SK-N-SH (cell line): ENCODE measurements around the gene PGF. TPM values are rescaled to one million over a fixed set of nuclear protein-coding genes. Genes with fewer than 3 reads are reported as not detected.

Source experiments
- CTCF ChIA-PET: fragments of 300-600, 350-600 bp; formaldehyde crosslinking; extraction: SDS; loops from one replicate; lab custom pipeline; 2021; lab: Yijun Ruan, JAX
- POLR2A ChIA-PET: fragments of 350-600 bp; sonication (Branson Sonifier 250); formaldehyde crosslinking; extraction: SDS; loops from one replicate; lab custom pipeline; 2020; ENCODE audit warnings: antibody characterized with exemption, inconsistent platforms; lab: Yijun Ruan, JAX
- DNase-seq: peaks from one replicate; pipeline ENCODE4 v3.0.0; 2012
- H2AFZ ChIP-seq: fragments of 200-600 bp; sonication (generic); 2 replicates; pipeline ENCODE4 v1.8.1; 2016; ENCODE audit warnings: antibody characterized with exemption, mild to moderate bottlenecking, low read depth
- H3F3A ChIP-seq: fragments of 200-600 bp; sonication (generic); replicated peaks from 2 replicates; pipeline ENCODE3; 2016; ENCODE audit warnings: antibody characterized with exemption, mild to moderate bottlenecking; ENCODE audit not compliant: insufficient read depth
- H3K27ac ChIP-seq, 2 experiments: fragments of 200-500 bp in 1 of 2; fragments of 200-600 bp in 1 of 2; sonication (Bioruptor generic) in 1 of 2; sonication (generic), shearing (Covaris generic) in 1 of 2; 2 replicates each; pipeline versions ENCODE4 v1.5.1 to v1.6.1; 2014 to 2016; ENCODE audit warnings: low read depth in 2 of 2, inconsistent platforms in 1 of 2, low read length in 1 of 2, mild to moderate bottlenecking in 1 of 2, mixed read lengths in 1 of 2
- H3K27me3 ChIP-seq: fragments of 200-600 bp; sonication (generic), shearing (Covaris generic); 2 replicates; pipeline ENCODE4 v1.6.1; 2016; ENCODE audit warnings: mixed run types; ENCODE audit not compliant: insufficient read depth
- H3K36me3 ChIP-seq, 2 experiments: fragments of 200-500 bp in 1 of 2; fragments of 200-600 bp in 1 of 2; sonication (Bioruptor generic) in 1 of 2; sonication (generic) in 1 of 2; replicated peaks in 1 of 2; 2 replicates each; pipeline versions ENCODE3 to v1.5.1; 2014 to 2016; ENCODE audit warnings: low read length in 1 of 2, mild to moderate bottlenecking in 1 of 2; ENCODE audit not compliant: insufficient read depth in 2 of 2, control insufficient read depth in 1 of 2
- H3K4me1 ChIP-seq, 2 experiments: fragments of 200-500 bp in 1 of 2; fragments of 200-600 bp in 1 of 2; sonication (Bioruptor generic) in 1 of 2; sonication (generic), shearing (Covaris generic) in 1 of 2; 2 replicates each; pipeline versions ENCODE4 v1.5.1 to v1.6.1; 2014 to 2016; ENCODE audit warnings: low read depth in 1 of 2, low read length in 1 of 2, mixed run types in 1 of 2; ENCODE audit not compliant: insufficient read depth in 2 of 2, control insufficient read depth in 1 of 2
- H3K4me2 ChIP-seq: fragments of 200-600 bp; sonication (generic), shearing (Covaris generic); 2 replicates; pipeline ENCODE4 v1.6.1; 2017; ENCODE audit warnings: mixed run types
- H3K4me3 ChIP-seq, 2 experiments: fragments of 200-500 bp in 1 of 2; fragments of 200-600 bp in 1 of 2; sonication (Bioruptor generic) in 1 of 2; sonication (generic), shearing (Covaris generic) in 1 of 2; 2 replicates each; pipeline versions ENCODE4 v1.5.1 to v1.8.1; 2014 to 2016; ENCODE audit warnings: low read depth in 2 of 2, inconsistent platforms in 1 of 2, low read length in 1 of 2, mild to moderate bottlenecking in 1 of 2, mixed read lengths in 1 of 2, moderate library complexity in 1 of 2
- H3K79me2 ChIP-seq: fragments of 200-600 bp; sonication (generic); 2 replicates; pipeline ENCODE4 v1.8.1; 2017; ENCODE audit warnings: mild to moderate bottlenecking; ENCODE audit not compliant: insufficient read depth
- H3K9ac ChIP-seq: fragments of 200-600 bp; sonication (generic); 2 replicates; pipeline ENCODE4 v1.6.1; 2017; ENCODE audit warnings: mixed run types
- H3K9me2 ChIP-seq: fragments of 200-600 bp; sonication (generic); 2 replicates; pipeline ENCODE4 v1.6.1; 2017; ENCODE audit warnings: mixed run types
- H3K9me3 ChIP-seq: fragments of 200-600 bp; sonication (generic); 2 replicates; pipeline ENCODE4 v1.6.1; 2017; ENCODE audit warnings: mixed run types, mild to moderate bottlenecking, moderate library complexity
- H4K20me1 ChIP-seq: fragments of 200-600 bp; sonication (generic); 2 replicates; pipeline ENCODE4 v1.6.1; 2017; ENCODE audit warnings: mild to moderate bottlenecking, mixed run types; ENCODE audit not compliant: insufficient read depth
- CTCF ChIP-seq: fragments of 200-600 bp; sonication (generic); IDR thresholded peaks from 2 replicates; pipeline ENCODE4 v1.6.1; 2017; ENCODE audit warnings: antibody characterized with exemption, mild to moderate bottlenecking, moderate library complexity
- EZH2phosphoT487 ChIP-seq: fragments of 200-600 bp; sonication (generic); IDR thresholded peaks from 2 replicates; pipeline ENCODE4 v1.6.1; 2017; ENCODE audit warnings: low read depth, mixed run types, mild to moderate bottlenecking, antibody characterized with exemption, moderate library complexity, borderline replicate concordance
- FOSL2 ChIP-seq: IDR thresholded peaks from 2 replicates; pipeline ENCODE4 v1.4.0; 2012; ENCODE audit warnings: low read depth, mild to moderate bottlenecking, moderate library complexity, borderline replicate concordance
- FOXM1 ChIP-seq: IDR thresholded peaks from 2 replicates; pipeline ENCODE4 v1.4.0; 2012; ENCODE audit warnings: low read depth, mild to moderate bottlenecking
- GABPA ChIP-seq: IDR thresholded peaks from 2 replicates; pipeline ENCODE4 v1.4.0; 2012; ENCODE audit warnings: low read depth, mild to moderate bottlenecking
- GATA2 ChIP-seq: sonication (generic); formaldehyde crosslinking; IDR thresholded peaks from 2 replicates; pipeline ENCODE4 v1.5.0; 2020; ENCODE audit warnings: mild to moderate bottlenecking, missing genetic modification reagents
- MAX ChIP-seq: IDR thresholded peaks from 2 replicates; pipeline ENCODE4 v1.4.0; 2012; ENCODE audit warnings: low read depth
- MEF2A ChIP-seq: IDR thresholded peaks from 2 replicates; pipeline ENCODE4 v1.4.0; 2012; ENCODE audit warnings: low read depth, borderline replicate concordance
- MXI1 ChIP-seq: IDR thresholded peaks from 2 replicates; pipeline ENCODE4 v1.6.1; 2012; ENCODE audit warnings: mild to moderate bottlenecking, low read depth, low read length, improper control_type of control experiment
- RCOR1 ChIP-seq: fragments of 150-350 bp; IDR thresholded peaks from 2 replicates; pipeline ENCODE4 v1.6.1; 2017; ENCODE audit warnings: antibody characterized with exemption, low read length
- RXRA ChIP-seq: IDR thresholded peaks from 2 replicates; pipeline ENCODE4 v1.4.0; 2012; ENCODE audit warnings: low read depth, mild to moderate bottlenecking, borderline replicate concordance
- SMC3 ChIP-seq: IDR thresholded peaks from 2 replicates; pipeline ENCODE4 v1.6.1; 2012; ENCODE audit warnings: low read depth, low read length, improper control_type of control experiment
- TCF12 ChIP-seq: IDR thresholded peaks from 2 replicates; pipeline ENCODE4 v1.4.0; 2012
- TEAD4 ChIP-seq: IDR thresholded peaks from 2 replicates; pipeline ENCODE4 v1.4.0; 2012; ENCODE audit warnings: mild to moderate bottlenecking, borderline replicate concordance; ENCODE audit not compliant: insufficient read depth
- WGBS: methylation state at CpG from one replicate; pipeline ENCODE4 v1.1.6; 2017; ENCODE audit warnings: low lambda C conversion rate; 5-methylcytosine and 5-hydroxymethylcytosine counted together
- polyA plus RNA-seq, 3 experiments: library from polyadenylated mRNA; depleted of rRNA; stranded (reverse); fragments of >200 nt; gene quantifications; 2 replicates each; pipeline ENCODE4 v1.2.3, GENCODE V29; 2012
- TF ChIP-seq, protein P1 (sequence below): IDR thresholded peaks from 2 replicates; pipeline ENCODE4; 2012
- TF ChIP-seq, protein P2 (sequence below): IDR thresholded peaks from 2 replicates; pipeline ENCODE4 v1.4.0; 2012; ENCODE audit warnings: low read depth, borderline replicate concordance
- TF ChIP-seq, protein P3 (sequence below): IDR thresholded peaks from 2 replicates; pipeline ENCODE4 v1.6.1; 2012; ENCODE audit warnings: mild to moderate bottlenecking, low read depth, low read length, moderate library complexity

The PGF gene
- polyA plus RNA-seq, 1 of the 3 experiments (the other 2 are of a cell fraction): 4.4 TPM

DNA sequence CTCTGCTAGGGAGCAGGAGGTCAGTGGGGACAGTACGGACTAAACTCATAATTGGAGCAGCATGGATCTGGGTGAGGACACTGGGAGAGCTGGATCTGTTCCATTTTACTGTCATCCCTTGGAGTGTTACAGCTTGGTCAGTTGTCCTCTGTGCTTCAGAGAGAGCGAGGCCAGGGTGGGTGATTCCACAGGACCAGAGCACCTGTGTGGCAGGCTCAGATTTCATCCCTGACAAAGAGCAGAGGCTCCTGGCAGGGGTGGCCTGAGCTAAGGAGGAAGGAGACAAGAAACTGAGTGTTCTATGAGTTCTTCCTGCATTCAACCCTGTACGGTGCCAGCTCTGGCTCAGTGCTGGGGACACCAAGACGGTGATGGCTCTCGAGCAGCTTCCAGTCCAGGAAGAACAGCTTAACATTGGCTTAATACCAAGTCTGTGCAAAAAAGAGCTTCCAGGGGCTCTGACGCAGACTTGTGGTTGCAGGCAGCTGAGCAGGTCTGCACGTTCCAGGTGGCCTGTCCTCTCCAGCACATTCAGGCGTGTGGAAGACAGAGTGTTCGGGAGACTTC is 8.4 kb upstream of the PGF start:
- DNase-seq: no peak
- Histone ChIP-seq H2AFZ (no peak overlapping the region), H3K9ac (no peak overlapping the region), H3K4me3 (no peak overlapping the region), H3K9me3 (no peaks in the 10 kb centered on the region), H4K20me1 (no peaks in the 10 kb centered on the region), H3K4me1 (peaks cover 0 to 16% of the 10 kb centered on the region in 2 experiments; a peak in 1 of 4 replicates), H3K79me2 (no peaks in the 10 kb centered on the region), H3K36me3 (no peaks in the 10 kb centered on the region), H3K27me3 (no peaks in the 10 kb centered on the region), H3F3A (peaks cover 10% of the 10 kb centered on the region), H3K9me2 (no peaks in the 10 kb centered on the region), H3K27ac (peak overlapping the region in 1 of 2 experiments; percentile 39; a peak in 1 of 4 replicates), H3K4me2 (no peak overlapping the region)
- no peak for TF ChIP-seq GABPA
- TF ChIP-seq RXRA: no peak
- no peak for TF ChIP-seq TCF12
- TF ChIP-seq, protein P1, sequence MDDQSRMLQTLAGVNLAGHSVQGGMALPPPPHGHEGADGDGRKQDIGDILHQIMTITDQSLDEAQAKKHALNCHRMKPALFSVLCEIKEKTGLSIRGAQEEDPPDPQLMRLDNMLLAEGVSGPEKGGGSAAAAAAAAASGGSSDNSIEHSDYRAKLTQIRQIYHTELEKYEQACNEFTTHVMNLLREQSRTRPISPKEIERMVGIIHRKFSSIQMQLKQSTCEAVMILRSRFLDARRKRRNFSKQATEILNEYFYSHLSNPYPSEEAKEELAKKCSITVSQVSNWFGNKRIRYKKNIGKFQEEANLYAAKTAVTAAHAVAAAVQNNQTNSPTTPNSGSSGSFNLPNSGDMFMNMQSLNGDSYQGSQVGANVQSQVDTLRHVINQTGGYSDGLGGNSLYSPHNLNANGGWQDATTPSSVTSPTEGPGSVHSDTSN: no peak
- no peak for TF ChIP-seq MEF2A
- no peak for TF ChIP-seq FOXM1
- no peak for TF ChIP-seq MAX
- TF ChIP-seq RCOR1: no peak
- no peak for TF ChIP-seq EZH2phosphoT487
- WGBS: 76% methylated on average over 6 of the region's 9 CpGs
- CTCF ChIA-PET: interaction anchor here (0.7 to 1.8 kb wide), 4 partner anchors 9 to 18 kb away, joined by 4 to 6 read pairs (median 4); partner anchors contain the start of gene PGF
- POLR2A ChIA-PET: interaction anchor here (0.7 to 1.3 kb wide), 5 partner anchors 9 to 41 kb away, joined by 3 to 4 read pairs (median 3); partner anchors contain the start of genes PGF and RPS6KL1

DNA sequence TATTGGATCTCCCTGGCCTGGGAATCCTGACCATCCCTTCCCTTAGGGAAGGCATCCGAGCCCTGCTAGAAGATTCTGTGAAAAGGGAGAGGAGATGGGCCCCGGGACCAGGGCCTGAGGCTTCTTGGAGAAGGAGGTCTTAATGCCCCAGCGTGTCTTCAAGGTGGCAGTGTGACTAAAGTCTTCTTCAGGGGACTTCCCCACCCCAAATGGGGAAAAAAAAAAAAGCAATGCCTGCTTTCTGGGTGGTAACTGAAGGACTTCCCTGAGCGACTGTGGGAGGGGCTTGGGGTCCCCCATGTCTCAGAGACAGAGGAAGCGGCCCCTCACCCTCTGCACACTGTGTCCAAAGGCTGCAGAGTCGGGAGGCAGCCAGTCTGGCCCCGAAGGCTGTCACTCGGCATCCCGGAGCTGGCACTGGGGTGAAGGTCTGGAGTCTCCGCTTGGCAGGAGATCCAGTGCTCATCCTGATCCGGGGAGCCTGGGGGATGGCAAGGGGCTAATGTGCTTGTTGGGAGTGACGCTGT is 7.8 kb upstream of the PGF start:
- H3K9me2 ChIP-seq: no peaks in the 10 kb centered on the region
- H3K4me3 ChIP-seq: no peak overlapping the region
- H4K20me1 ChIP-seq: no peaks in the 10 kb centered on the region
- no peaks in the 10 kb centered on the region for H3K9me3 ChIP-seq
- TF ChIP-seq TEAD4 (no peak), CTCF (no peak), MXI1 (no peak), FOSL2 (no peak), GATA2 (CRISPR knock-in tag) (no peak), SMC3 (no peak)
- TF ChIP-seq, protein P2, sequence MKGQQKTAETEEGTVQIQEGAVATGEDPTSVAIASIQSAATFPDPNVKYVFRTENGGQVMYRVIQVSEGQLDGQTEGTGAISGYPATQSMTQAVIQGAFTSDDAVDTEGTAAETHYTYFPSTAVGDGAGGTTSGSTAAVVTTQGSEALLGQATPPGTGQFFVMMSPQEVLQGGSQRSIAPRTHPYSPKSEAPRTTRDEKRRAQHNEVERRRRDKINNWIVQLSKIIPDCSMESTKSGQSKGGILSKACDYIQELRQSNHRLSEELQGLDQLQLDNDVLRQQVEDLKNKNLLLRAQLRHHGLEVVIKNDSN: no peak
- TF ChIP-seq, protein P3, sequence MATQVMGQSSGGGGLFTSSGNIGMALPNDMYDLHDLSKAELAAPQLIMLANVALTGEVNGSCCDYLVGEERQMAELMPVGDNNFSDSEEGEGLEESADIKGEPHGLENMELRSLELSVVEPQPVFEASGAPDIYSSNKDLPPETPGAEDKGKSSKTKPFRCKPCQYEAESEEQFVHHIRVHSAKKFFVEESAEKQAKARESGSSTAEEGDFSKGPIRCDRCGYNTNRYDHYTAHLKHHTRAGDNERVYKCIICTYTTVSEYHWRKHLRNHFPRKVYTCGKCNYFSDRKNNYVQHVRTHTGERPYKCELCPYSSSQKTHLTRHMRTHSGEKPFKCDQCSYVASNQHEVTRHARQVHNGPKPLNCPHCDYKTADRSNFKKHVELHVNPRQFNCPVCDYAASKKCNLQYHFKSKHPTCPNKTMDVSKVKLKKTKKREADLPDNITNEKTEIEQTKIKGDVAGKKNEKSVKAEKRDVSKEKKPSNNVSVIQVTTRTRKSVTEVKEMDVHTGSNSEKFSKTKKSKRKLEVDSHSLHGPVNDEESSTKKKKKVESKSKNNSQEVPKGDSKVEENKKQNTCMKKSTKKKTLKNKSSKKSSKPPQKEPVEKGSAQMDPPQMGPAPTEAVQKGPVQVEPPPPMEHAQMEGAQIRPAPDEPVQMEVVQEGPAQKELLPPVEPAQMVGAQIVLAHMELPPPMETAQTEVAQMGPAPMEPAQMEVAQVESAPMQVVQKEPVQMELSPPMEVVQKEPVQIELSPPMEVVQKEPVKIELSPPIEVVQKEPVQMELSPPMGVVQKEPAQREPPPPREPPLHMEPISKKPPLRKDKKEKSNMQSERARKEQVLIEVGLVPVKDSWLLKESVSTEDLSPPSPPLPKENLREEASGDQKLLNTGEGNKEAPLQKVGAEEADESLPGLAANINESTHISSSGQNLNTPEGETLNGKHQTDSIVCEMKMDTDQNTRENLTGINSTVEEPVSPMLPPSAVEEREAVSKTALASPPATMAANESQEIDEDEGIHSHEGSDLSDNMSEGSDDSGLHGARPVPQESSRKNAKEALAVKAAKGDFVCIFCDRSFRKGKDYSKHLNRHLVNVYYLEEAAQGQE: no peak
- H3K79me2 ChIP-seq: no peaks in the 10 kb centered on the region
- H3F3A ChIP-seq: peaks cover 10% of the 10 kb centered on the region
- peak; percentile 60 for DNase-seq
- ChIA-PET POLR2A (interaction anchor here (0.7 to 1.3 kb wide), 3 partner anchors 8 to 40 kb away, joined by 3 to 4 read pairs (median 3); partner anchors contain the start of genes PGF and RPS6KL1), CTCF (interaction anchor here (0.7 to 1.8 kb wide), 5 partner anchors 8 to 129 kb away, joined by 4 to 6 read pairs (median 4); partner anchors contain the start of gene PGF)
- 63% methylated on average over 7 of the region's 12 CpGs for WGBS
- no peak overlapping the region for H3K4me2 ChIP-seq
- H3K9ac ChIP-seq: no peak overlapping the region
- H2AFZ ChIP-seq: no peak overlapping the region
- H3K27me3 ChIP-seq: no peaks in the 10 kb centered on the region
- H3K36me3 ChIP-seq: no peaks in the 10 kb centered on the region
- peaks cover 0 to 16% of the 10 kb centered on the region in 2 experiments; a peak in 1 of 4 replicates for H3K4me1 ChIP-seq
- no peak overlapping the region; a peak in 1 of 4 replicates for H3K27ac ChIP-seq
